ENCODE data around the gene TRAPPC5. TPM values are rescaled to one million over a fixed set of nuclear protein-coding genes. Genes with fewer than 3 reads are reported as not detected.
"Not testable (repeated sequence)": the region's sequence is repeated elsewhere in the genome, so short reads cannot be mapped to it uniquely, and the experiment has no call there.

TRAPPC5 gene
- total RNA-seq, 1 experiment from 2014 or later = 124 TPM

DNA sequence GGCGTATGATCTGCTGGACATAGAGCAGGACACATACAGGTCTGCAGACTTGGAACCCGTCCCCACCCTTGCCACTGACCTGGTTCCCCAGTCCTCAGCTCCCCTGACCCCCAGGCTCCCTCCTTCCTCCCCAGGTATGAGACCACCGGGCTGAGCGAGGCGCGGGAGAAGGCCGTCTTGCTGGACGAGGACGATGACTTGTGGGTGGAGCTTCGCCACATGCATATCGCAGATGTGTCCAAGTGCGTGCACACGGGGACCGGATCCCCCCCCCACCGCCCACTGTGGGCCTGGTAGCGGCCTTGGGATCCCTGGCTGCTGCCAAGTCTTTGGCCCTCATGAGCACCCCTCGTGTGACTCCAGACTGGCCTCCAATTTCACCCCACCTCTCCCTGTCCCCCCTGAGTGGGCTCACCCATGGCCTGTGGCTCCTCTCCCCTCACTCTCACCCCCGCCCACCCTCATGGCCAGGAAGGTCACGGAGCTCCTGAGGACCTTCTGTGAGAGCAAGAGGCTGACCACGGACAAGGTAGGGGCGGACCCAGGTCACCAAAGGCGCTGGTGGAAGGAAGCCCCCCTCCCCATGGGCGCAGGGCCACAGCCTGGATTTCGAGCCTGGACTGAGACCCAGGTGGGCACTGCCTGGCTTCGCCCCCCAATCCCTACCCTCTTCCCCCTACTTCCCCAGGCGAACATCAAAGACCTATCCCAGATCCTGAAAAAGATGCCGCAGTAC lies 38.2 kb upstream of the TRAPPC5 start (continued):
- TF ChIP-seq, protein P1, sequence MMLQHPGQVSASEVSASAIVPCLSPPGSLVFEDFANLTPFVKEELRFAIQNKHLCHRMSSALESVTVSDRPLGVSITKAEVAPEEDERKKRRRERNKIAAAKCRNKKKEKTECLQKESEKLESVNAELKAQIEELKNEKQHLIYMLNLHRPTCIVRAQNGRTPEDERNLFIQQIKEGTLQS (CRISPR knock-in tag; conservative IDR thresholded peaks at IDR 0.05) = no peak
- TF ChIP-seq GRHL2 (CRISPR knock-in tag; IDR thresholded peaks at IDR 0.05; ENCODE audit: insufficient replicate concordance, severe bottlenecking) (no peak), HMGA2 (CRISPR knock-in tag; IDR thresholded peaks at IDR 0.05) (no peak), ZNF138 (CRISPR knock-in tag; conservative IDR thresholded peaks at IDR 0.05) (no peak), SMAD4 (CRISPR knock-in tag; IDR thresholded peaks at IDR 0.05) (no peak), ZNF317 (CRISPR knock-in tag; IDR thresholded peaks at IDR 0.05; ENCODE audit: borderline replicate concordance, low read depth) (no peak)
- TF ChIP-seq, protein P2, sequence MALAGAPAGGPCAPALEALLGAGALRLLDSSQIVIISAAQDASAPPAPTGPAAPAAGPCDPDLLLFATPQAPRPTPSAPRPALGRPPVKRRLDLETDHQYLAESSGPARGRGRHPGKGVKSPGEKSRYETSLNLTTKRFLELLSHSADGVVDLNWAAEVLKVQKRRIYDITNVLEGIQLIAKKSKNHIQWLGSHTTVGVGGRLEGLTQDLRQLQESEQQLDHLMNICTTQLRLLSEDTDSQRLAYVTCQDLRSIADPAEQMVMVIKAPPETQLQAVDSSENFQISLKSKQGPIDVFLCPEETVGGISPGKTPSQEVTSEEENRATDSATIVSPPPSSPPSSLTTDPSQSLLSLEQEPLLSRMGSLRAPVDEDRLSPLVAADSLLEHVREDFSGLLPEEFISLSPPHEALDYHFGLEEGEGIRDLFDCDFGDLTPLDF (CRISPR knock-in tag; IDR thresholded peaks at IDR 0.05) = no peak
- TF ChIP-seq, protein P3, sequence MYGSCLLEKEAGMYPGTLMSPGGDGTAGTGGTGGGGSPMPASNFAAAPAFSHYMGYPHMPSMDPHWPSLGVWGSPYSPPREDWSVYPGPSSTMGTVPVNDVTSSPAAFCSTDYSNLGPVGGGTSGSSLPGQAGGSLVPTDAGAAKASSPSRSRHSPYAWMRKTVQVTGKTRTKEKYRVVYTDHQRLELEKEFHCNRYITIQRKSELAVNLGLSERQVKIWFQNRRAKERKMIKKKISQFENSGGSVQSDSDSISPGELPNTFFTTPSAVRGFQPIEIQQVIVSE (CRISPR knock-in tag; IDR thresholded peaks at IDR 0.05; ENCODE audit: borderline replicate concordance) = no peak
- TF ChIP-seq, protein P4, sequence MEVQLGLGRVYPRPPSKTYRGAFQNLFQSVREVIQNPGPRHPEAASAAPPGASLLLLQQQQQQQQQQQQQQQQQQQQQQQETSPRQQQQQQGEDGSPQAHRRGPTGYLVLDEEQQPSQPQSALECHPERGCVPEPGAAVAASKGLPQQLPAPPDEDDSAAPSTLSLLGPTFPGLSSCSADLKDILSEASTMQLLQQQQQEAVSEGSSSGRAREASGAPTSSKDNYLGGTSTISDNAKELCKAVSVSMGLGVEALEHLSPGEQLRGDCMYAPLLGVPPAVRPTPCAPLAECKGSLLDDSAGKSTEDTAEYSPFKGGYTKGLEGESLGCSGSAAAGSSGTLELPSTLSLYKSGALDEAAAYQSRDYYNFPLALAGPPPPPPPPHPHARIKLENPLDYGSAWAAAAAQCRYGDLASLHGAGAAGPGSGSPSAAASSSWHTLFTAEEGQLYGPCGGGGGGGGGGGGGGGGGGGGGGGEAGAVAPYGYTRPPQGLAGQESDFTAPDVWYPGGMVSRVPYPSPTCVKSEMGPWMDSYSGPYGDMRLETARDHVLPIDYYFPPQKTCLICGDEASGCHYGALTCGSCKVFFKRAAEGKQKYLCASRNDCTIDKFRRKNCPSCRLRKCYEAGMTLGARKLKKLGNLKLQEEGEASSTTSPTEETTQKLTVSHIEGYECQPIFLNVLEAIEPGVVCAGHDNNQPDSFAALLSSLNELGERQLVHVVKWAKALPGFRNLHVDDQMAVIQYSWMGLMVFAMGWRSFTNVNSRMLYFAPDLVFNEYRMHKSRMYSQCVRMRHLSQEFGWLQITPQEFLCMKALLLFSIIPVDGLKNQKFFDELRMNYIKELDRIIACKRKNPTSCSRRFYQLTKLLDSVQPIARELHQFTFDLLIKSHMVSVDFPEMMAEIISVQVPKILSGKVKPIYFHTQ (CRISPR knock-in tag; IDR thresholded peaks at IDR 0.05) = no peak
- TF ChIP-seq, protein P5, sequence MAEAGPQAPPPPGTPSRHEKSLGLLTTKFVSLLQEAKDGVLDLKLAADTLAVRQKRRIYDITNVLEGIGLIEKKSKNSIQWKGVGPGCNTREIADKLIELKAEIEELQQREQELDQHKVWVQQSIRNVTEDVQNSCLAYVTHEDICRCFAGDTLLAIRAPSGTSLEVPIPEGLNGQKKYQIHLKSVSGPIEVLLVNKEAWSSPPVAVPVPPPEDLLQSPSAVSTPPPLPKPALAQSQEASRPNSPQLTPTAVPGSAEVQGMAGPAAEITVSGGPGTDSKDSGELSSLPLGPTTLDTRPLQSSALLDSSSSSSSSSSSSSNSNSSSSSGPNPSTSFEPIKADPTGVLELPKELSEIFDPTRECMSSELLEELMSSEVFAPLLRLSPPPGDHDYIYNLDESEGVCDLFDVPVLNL (CRISPR knock-in tag; IDR thresholded peaks at IDR 0.05; ENCODE audit: borderline replicate concordance, low read depth) = no peak

DNA sequence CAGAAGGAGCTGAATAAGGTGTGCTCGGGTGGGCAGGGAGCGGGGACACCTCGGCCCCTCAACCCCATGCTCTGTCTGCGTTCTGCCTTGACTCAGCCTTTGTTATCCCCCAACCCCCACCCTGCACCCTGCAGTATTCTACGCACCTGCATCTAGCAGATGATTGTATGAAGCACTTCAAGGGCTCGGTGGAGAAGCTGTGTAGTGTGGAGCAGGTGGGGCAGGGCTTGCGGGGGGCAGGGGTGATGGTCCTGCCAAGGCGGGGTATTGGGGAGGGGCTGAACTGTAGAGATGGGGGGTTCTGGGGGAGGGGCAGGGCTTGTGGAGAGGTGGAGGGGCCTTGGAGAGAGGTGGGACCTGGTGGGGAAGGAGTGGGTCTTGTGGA lies 37.6 kb upstream of the TRAPPC5 start:
- CTCF ChIA-PET = interaction anchor here (1.4 to 2.8 kb wide), 3 partner anchors 38 to 157 kb away, joined by 3 to 37 read pairs (median 6); partner anchors contain the start of gene TRAPPC5

DNA sequence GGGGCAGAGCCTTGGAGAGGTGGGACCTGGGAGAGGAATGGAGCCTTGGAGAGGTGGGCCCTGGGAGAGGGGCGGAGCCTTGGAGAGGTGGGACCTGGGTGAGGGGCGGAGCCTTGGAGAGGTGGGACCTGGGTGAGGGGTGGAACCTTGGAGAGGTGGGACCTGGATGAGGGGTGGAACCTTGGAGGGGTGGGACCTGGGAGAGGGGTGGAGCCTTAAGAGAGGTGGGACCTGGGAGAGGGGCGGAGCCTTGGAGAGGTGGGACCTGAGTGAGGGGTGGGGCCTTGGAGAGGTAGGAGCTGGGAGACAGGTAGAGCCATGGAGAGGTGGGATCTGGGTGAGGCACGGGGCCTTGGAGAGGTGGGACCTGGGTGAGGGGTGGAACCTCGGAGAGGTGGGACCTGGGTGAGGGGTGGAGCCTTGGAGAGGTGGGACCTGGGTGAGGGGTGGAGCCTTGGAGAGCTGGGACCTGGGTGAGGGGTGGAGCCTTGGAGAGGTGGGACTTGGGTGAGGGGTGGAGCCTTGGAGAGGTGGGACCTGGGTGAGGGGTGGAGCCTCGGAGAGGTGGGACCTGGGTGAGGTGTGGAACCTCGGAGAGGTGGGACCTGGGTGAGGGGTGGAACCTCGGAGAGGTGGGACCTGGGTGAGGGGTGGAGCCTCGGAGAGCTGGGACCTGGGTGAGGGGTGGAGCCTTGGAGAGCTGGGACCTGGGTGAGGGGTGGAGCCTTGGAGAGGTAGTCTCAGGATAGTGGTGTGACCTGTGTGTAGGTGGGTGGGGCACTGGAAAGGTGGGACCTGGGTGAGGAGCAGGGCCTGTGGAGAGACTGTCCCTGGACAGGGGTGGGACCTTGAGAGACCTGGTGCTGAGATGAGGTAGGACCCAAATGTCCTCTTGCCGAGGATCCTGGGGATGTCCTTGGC lies 36.7 kb upstream of the TRAPPC5 start:
- H3K4me3 Mint-ChIP-seq; H3K4me1 Mint-ChIP-seq; H3K27me3 Mint-ChIP-seq (ENCODE audit: low read depth); H3K36me3 Mint-ChIP-seq; H3K27ac Mint-ChIP-seq; POLR2A ChIA-PET; H3K9me3 Mint-ChIP-seq: not testable (repeated sequence)
- CTCF ChIA-PET = interaction anchor here (0.6 to 2.8 kb wide), 3 partner anchors 37 to 76 kb away, joined by 3 to 37 read pairs (median 6); partner anchors contain the start of gene TRAPPC5
- DNase-seq (ENCODE audit: low spot score) (peak; percentile 81), ATAC-seq (peak; percentile 37)

More for the DNA sequence above, 37.6 kb upstream of the TRAPPC5 start:
- no peaks in the 10 kb centered on the region for H3K27me3 Mint-ChIP-seq (ENCODE audit: low read depth)
- DNase-seq (ENCODE audit: low spot score) (no peak), ATAC-seq (no peak)
- no peak overlapping the region for H3K27ac Mint-ChIP-seq
- POLR2A ChIA-PET = no interaction called here
- TF ChIP-seq IRF2 (CRISPR knock-in tag; IDR thresholded peaks at IDR 0.05; ENCODE audit: borderline replicate concordance, low read depth) = no peak
- TF ChIP-seq, protein P6, sequence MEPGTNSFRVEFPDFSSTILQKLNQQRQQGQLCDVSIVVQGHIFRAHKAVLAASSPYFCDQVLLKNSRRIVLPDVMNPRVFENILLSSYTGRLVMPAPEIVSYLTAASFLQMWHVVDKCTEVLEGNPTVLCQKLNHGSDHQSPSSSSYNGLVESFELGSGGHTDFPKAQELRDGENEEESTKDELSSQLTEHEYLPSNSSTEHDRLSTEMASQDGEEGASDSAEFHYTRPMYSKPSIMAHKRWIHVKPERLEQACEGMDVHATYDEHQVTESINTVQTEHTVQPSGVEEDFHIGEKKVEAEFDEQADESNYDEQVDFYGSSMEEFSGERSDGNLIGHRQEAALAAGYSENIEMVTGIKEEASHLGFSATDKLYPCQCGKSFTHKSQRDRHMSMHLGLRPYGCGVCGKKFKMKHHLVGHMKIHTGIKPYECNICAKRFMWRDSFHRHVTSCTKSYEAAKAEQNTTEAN (CRISPR knock-in tag; IDR thresholded peaks at IDR 0.05) = no peak
- TF ChIP-seq, protein P7, sequence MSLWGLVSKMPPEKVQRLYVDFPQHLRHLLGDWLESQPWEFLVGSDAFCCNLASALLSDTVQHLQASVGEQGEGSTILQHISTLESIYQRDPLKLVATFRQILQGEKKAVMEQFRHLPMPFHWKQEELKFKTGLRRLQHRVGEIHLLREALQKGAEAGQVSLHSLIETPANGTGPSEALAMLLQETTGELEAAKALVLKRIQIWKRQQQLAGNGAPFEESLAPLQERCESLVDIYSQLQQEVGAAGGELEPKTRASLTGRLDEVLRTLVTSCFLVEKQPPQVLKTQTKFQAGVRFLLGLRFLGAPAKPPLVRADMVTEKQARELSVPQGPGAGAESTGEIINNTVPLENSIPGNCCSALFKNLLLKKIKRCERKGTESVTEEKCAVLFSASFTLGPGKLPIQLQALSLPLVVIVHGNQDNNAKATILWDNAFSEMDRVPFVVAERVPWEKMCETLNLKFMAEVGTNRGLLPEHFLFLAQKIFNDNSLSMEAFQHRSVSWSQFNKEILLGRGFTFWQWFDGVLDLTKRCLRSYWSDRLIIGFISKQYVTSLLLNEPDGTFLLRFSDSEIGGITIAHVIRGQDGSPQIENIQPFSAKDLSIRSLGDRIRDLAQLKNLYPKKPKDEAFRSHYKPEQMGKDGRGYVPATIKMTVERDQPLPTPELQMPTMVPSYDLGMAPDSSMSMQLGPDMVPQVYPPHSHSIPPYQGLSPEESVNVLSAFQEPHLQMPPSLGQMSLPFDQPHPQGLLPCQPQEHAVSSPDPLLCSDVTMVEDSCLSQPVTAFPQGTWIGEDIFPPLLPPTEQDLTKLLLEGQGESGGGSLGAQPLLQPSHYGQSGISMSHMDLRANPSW (CRISPR knock-in tag; conservative IDR thresholded peaks at IDR 0.05; ENCODE audit: low read depth) = no peak
- TF ChIP-seq, protein P8, sequence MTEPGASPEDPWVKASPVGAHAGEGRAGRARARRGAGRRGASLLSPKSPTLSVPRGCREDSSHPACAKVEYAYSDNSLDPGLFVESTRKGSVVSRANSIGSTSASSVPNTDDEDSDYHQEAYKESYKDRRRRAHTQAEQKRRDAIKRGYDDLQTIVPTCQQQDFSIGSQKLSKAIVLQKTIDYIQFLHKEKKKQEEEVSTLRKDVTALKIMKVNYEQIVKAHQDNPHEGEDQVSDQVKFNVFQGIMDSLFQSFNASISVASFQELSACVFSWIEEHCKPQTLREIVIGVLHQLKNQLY (CRISPR knock-in tag; IDR thresholded peaks at IDR 0.05) = no peak
- H3K4me1 Mint-ChIP-seq = no peaks in the 10 kb centered on the region
- no peak overlapping the region for H3K4me3 Mint-ChIP-seq
- peaks cover 8% of the 10 kb centered on the region for H3K9me3 Mint-ChIP-seq
- peaks cover 7% of the 10 kb centered on the region; the same call in 1 of the 2 replicates for H3K36me3 Mint-ChIP-seq
